HEK293 (cell line): ENCODE data around the gene ADSS1.
A peak's percentile ranks its signal among the peaks of the same experiment; 100 is the strongest.

Experiments
- GLI4 ChIP-seq: fragments of 450-650 bp; formaldehyde crosslinking; IDR thresholded peaks from 2 replicates; pipeline ENCODE4 v1.5.1; 2016; ENCODE audit warnings: missing biosample characterization, missing genetic modification characterization
- HOXC10 ChIP-seq: sonication (generic); formaldehyde crosslinking; IDR thresholded peaks from 2 replicates; pipeline ENCODE4 v1.8.1; 2023; ENCODE audit warnings: mild to moderate bottlenecking, missing genetic modification reagents
- KLF8 ChIP-seq: fragments of 450-650 bp; formaldehyde crosslinking; IDR thresholded peaks from 2 replicates; pipeline ENCODE4 v1.5.1; 2016; ENCODE audit warnings: missing biosample characterization, missing genetic modification characterization
- PRDM1 ChIP-seq: fragments of 450-650 bp; formaldehyde crosslinking; IDR thresholded peaks from 2 replicates; pipeline ENCODE4; 2016; ENCODE audit warnings: missing biosample characterization, missing genetic modification characterization
- RBAK ChIP-seq: fragments of 450-650 bp; formaldehyde crosslinking; IDR thresholded peaks from 2 replicates; pipeline ENCODE4 v1.5.1; 2016; ENCODE audit warnings: missing biosample characterization, missing genetic modification characterization
- TCF7L2 ChIP-seq: IDR thresholded peaks from 2 replicates; pipeline ENCODE4 v1.6.1; 2011; ENCODE audit warnings: low read depth, mild to moderate bottlenecking, inconsistent platforms, low read length, moderate library complexity, borderline replicate concordance
- ZBTB1 ChIP-seq: fragments of 450-650 bp; formaldehyde crosslinking; IDR thresholded peaks from 2 replicates; pipeline ENCODE4 v1.5.1; 2016; ENCODE audit warnings: missing biosample characterization, missing genetic modification characterization
- ZBTB17 ChIP-seq: fragments of 450-650 bp; formaldehyde crosslinking; IDR thresholded peaks from 2 replicates; pipeline ENCODE4 v1.5.1; 2016; ENCODE audit warnings: missing biosample characterization, missing genetic modification characterization
- ZBTB48 ChIP-seq: fragments of 450-650 bp; formaldehyde crosslinking; IDR thresholded peaks from 2 replicates; pipeline ENCODE4 v1.5.1; 2016; ENCODE audit warnings: missing biosample characterization, missing genetic modification characterization
- ZBTB7A ChIP-seq: fragments of 450-650 bp; formaldehyde crosslinking; IDR thresholded peaks from 2 replicates; pipeline ENCODE4 v1.5.1; 2016; ENCODE audit warnings: low read depth, missing biosample characterization, missing genetic modification characterization
- ZFHX2 ChIP-seq: fragments of 450-650 bp; formaldehyde crosslinking; conservative IDR thresholded peaks from 2 replicates; pipeline ENCODE4 v1.5.1; 2016; ENCODE audit warnings: missing biosample characterization, missing genetic modification characterization
- ZFP41 ChIP-seq: fragments of 450-650 bp; formaldehyde crosslinking; IDR thresholded peaks from 2 replicates; pipeline ENCODE4 v1.5.1; 2016; ENCODE audit warnings: missing biosample characterization, missing genetic modification characterization, borderline replicate concordance
- ZIC2 ChIP-seq: fragments of 450-650 bp; formaldehyde crosslinking; IDR thresholded peaks from 2 replicates; pipeline ENCODE4 v1.5.1; 2016; ENCODE audit warnings: missing biosample characterization, missing genetic modification characterization
- ZNF138 ChIP-seq: fragments of 450-650 bp; formaldehyde crosslinking; IDR thresholded peaks from 2 replicates; pipeline ENCODE4 v1.5.1; 2016; ENCODE audit warnings: missing biosample characterization, missing genetic modification characterization, borderline replicate concordance
- ZNF157 ChIP-seq: fragments of 450-650 bp; formaldehyde crosslinking; IDR thresholded peaks from 2 replicates; pipeline ENCODE4 v1.5.1; 2016; ENCODE audit warnings: missing biosample characterization, missing genetic modification characterization
- ZNF223 ChIP-seq: fragments of 450-650 bp; formaldehyde crosslinking; IDR thresholded peaks from 2 replicates; pipeline ENCODE4 v1.5.1; 2016; ENCODE audit warnings: missing biosample characterization, missing genetic modification characterization
- ZNF248 ChIP-seq: fragments of 450-650 bp; formaldehyde crosslinking; IDR thresholded peaks from 2 replicates; pipeline ENCODE4 v1.5.1; 2017; ENCODE audit warnings: missing biosample characterization, missing genetic modification characterization
- ZNF366 ChIP-seq: fragments of 450-650 bp; formaldehyde crosslinking; conservative IDR thresholded peaks from 2 replicates; pipeline ENCODE4 v1.5.1; 2016; ENCODE audit warnings: missing biosample characterization, missing genetic modification characterization
- ZNF394 ChIP-seq: fragments of 450-650 bp; formaldehyde crosslinking; IDR thresholded peaks from 2 replicates; pipeline ENCODE4 v1.5.1; 2016; ENCODE audit warnings: missing biosample characterization, missing genetic modification characterization, mild to moderate bottlenecking, moderate library complexity, borderline replicate concordance
- ZNF423 ChIP-seq: fragments of 450-650 bp; formaldehyde crosslinking; IDR thresholded peaks from 2 replicates; pipeline ENCODE4 v1.5.1; 2016; ENCODE audit warnings: missing biosample characterization, missing genetic modification characterization
- ZNF510 ChIP-seq: fragments of 450-650 bp; formaldehyde crosslinking; IDR thresholded peaks from 2 replicates; pipeline ENCODE4 v1.5.1; 2018; ENCODE audit warnings: mild to moderate bottlenecking, missing genetic modification characterization, missing biosample characterization; ENCODE audit not compliant: insufficient replicate concordance
- ZNF548 ChIP-seq: fragments of 450-650 bp; formaldehyde crosslinking; IDR thresholded peaks from 2 replicates; pipeline ENCODE4 v1.5.1; 2016; ENCODE audit warnings: missing biosample characterization, missing genetic modification characterization
- ZNF560 ChIP-seq: fragments of 450-650 bp; formaldehyde crosslinking; IDR thresholded peaks from 2 replicates; pipeline ENCODE4 v1.5.1; 2017; ENCODE audit warnings: missing biosample characterization, missing genetic modification characterization, borderline replicate concordance
- ZNF596 ChIP-seq: fragments of 450-650 bp; IDR thresholded peaks from 2 replicates; pipeline ENCODE4 v1.5.0; 2018; ENCODE audit warnings: missing biosample characterization, mild to moderate bottlenecking, missing genetic modification characterization, moderate library complexity
- ZNF830 ChIP-seq: fragments of 450-650 bp; IDR thresholded peaks from 2 replicates; pipeline ENCODE4 v1.5.0; 2018; ENCODE audit warnings: missing biosample characterization, missing genetic modification characterization, low read depth, mild to moderate bottlenecking, moderate library complexity
- TF ChIP-seq, protein P1 (sequence below): fragments of 450-650 bp; formaldehyde crosslinking; IDR thresholded peaks from 2 replicates; pipeline ENCODE4 v1.5.1; 2016; ENCODE audit warnings: missing biosample characterization, missing genetic modification characterization
- TF ChIP-seq, protein P2 (sequence below): fragments of 450-650 bp; formaldehyde crosslinking; IDR thresholded peaks from 2 replicates; pipeline ENCODE4 v1.5.1; 2016; ENCODE audit warnings: missing biosample characterization, missing genetic modification characterization
- TF ChIP-seq, protein P3 (sequence below): fragments of 450-650 bp; formaldehyde crosslinking; IDR thresholded peaks from 2 replicates; pipeline ENCODE4 v1.5.1; 2016; ENCODE audit warnings: missing biosample characterization, missing genetic modification characterization
- TF ChIP-seq, protein P4 (sequence below): fragments of 450-650 bp; formaldehyde crosslinking; IDR thresholded peaks from 2 replicates; pipeline ENCODE4 v1.5.1; 2016; ENCODE audit warnings: missing biosample characterization, missing genetic modification characterization

ADSS1 gene

DNA sequence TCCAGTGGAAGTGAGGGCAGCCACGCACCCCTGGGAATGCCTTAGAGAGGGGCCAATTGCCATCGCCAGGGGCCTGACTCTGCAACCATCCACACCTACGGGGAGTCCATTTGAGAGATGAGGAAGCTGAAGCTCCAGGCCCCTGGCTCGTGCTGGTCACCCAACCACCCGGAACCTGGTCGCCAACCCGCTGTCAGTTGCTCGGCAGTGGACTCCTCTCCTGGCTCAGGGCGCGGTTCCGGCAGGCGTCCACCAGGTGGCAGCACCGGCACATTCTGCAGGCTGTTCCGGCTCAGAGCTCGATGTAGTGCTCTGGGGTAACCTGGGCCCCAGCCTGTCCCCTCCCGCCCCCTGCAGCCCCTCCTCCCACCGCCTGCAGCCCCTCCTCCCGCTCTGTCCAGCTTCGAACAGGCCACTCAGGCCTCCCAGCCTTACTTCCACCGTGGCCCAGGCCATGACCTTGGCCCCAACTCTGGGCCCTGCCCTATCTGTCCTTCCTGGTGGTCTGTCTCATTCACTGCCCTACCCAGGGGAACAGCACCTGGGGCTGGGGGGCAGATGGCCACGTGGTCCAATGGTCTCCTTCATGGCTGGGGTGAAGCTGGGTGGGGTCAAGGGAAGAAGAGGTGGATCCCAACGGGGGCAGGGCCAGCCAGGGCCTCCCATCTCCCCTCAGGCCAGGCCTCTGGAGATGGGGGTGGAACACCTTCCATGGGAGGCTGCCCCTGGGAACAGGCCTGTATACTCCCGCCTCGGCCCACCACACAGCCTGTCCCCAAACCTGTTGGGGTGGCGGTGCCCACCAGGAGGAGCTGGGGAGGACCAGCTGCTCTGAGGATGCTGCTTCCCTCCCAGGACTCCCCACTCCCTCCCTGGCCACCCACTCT lies 44.7 kb downstream of the ADSS1 start (continued):
- TF ChIP-seq, protein P1, sequence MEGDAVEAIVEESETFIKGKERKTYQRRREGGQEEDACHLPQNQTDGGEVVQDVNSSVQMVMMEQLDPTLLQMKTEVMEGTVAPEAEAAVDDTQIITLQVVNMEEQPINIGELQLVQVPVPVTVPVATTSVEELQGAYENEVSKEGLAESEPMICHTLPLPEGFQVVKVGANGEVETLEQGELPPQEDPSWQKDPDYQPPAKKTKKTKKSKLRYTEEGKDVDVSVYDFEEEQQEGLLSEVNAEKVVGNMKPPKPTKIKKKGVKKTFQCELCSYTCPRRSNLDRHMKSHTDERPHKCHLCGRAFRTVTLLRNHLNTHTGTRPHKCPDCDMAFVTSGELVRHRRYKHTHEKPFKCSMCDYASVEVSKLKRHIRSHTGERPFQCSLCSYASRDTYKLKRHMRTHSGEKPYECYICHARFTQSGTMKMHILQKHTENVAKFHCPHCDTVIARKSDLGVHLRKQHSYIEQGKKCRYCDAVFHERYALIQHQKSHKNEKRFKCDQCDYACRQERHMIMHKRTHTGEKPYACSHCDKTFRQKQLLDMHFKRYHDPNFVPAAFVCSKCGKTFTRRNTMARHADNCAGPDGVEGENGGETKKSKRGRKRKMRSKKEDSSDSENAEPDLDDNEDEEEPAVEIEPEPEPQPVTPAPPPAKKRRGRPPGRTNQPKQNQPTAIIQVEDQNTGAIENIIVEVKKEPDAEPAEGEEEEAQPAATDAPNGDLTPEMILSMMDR (tag by site-specific recombination) = peak; percentile 83
- TF ChIP-seq, protein P2, sequence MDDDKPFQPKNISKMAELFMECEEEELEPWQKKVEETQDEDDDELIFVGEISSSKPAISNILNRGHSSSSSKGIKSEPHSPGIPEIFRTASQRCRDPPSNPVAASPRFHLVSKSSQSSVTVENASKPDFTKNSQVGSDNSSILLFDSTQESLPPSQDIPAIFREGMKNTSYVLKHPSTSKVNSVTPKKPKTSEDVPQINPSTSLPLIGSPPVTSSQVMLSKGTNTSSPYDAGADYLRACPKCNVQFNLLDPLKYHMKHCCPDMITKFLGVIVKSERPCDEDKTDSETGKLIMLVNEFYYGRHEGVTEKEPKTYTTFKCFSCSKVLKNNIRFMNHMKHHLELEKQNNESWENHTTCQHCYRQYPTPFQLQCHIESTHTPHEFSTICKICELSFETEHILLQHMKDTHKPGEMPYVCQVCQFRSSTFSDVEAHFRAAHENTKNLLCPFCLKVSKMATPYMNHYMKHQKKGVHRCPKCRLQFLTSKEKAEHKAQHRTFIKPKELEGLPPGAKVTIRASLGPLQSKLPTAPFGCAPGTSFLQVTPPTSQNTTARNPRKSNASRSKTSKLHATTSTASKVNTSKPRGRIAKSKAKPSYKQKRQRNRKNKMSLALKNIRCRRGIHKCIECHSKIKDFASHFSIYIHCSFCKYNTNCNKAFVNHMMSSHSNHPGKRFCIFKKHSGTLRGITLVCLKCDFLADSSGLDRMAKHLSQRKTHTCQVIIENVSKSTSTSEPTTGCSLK (tag by site-specific recombination) = no peak
- no peak for TF ChIP-seq ZNF223 (tag by site-specific recombination)
- no peak for TF ChIP-seq ZBTB48 (tag by site-specific recombination)
- TF ChIP-seq ZNF394 = no peak
- TF ChIP-seq, protein P3, sequence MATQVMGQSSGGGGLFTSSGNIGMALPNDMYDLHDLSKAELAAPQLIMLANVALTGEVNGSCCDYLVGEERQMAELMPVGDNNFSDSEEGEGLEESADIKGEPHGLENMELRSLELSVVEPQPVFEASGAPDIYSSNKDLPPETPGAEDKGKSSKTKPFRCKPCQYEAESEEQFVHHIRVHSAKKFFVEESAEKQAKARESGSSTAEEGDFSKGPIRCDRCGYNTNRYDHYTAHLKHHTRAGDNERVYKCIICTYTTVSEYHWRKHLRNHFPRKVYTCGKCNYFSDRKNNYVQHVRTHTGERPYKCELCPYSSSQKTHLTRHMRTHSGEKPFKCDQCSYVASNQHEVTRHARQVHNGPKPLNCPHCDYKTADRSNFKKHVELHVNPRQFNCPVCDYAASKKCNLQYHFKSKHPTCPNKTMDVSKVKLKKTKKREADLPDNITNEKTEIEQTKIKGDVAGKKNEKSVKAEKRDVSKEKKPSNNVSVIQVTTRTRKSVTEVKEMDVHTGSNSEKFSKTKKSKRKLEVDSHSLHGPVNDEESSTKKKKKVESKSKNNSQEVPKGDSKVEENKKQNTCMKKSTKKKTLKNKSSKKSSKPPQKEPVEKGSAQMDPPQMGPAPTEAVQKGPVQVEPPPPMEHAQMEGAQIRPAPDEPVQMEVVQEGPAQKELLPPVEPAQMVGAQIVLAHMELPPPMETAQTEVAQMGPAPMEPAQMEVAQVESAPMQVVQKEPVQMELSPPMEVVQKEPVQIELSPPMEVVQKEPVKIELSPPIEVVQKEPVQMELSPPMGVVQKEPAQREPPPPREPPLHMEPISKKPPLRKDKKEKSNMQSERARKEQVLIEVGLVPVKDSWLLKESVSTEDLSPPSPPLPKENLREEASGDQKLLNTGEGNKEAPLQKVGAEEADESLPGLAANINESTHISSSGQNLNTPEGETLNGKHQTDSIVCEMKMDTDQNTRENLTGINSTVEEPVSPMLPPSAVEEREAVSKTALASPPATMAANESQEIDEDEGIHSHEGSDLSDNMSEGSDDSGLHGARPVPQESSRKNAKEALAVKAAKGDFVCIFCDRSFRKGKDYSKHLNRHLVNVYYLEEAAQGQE (tag by site-specific recombination) = peak; percentile 43; the same call in 1 of the 2 replicates
- TF ChIP-seq GLI4 = no peak
- no peak for TF ChIP-seq ZNF560 (tag by site-specific recombination)
- no peak for TF ChIP-seq ZBTB1 (tag by site-specific recombination)
- TF ChIP-seq ZNF423 (tag by site-specific recombination) = no peak
- no peak for TF ChIP-seq ZNF157 (tag by site-specific recombination)
- no peak for TF ChIP-seq ZBTB7A (tag by site-specific recombination)
- TF ChIP-seq, protein P4, sequence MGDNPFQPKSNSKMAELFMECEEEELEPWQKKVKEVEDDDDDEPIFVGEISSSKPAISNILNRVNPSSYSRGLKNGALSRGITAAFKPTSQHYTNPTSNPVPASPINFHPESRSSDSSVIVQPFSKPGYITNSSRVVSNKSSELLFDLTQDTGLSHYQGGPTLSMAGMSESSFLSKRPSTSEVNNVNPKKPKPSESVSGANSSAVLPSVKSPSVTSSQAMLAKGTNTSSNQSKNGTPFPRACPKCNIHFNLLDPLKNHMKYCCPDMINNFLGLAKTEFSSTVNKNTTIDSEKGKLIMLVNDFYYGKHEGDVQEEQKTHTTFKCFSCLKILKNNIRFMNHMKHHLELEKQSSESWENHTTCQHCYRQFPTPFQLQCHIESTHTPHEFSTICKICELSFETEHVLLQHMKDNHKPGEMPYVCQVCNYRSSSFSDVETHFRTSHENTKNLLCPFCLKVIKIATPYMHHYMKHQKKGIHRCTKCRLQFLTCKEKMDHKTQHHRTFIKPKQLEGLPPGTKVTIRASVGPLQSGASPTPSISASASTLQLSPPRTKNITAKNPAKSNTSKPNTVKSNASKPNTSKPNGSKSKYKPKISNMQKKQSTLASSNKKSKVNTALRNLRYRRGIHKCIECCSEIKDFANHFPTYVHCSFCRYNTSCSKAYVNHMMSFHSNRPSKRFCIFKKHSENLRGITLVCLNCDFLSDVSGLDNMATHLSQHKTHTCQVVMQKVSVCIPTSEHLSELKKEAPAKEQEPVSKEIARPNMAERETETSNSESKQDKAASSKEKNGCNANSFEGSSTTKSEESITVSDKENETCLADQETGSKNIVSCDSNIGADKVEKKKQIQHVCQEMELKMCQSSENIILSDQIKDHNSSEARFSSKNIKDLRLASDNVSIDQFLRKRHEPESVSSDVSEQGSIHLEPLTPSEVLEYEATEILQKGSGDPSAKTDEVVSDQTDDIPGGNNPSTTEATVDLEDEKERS = no peak
- TF ChIP-seq ZNF596 = no peak
- no peak for TF ChIP-seq ZNF548 (tag by site-specific recombination)
- TF ChIP-seq ZNF366 (tag by site-specific recombination) = no peak
- TF ChIP-seq ZIC2 (tag by site-specific recombination) = peak; percentile 83
- no peak for TF ChIP-seq ZNF248 (tag by site-specific recombination)
- no peak for TF ChIP-seq PRDM1 (tag by site-specific recombination)
- no peak for TF ChIP-seq HOXC10 (CRISPR knock-in tag)
- TF ChIP-seq KLF8 (tag by site-specific recombination) = peak; percentile 16; the same call in 1 of the 2 replicates
- no peak for TF ChIP-seq TCF7L2
- TF ChIP-seq ZNF510 (tag by site-specific recombination) = no peak
- peak; percentile 84 for TF ChIP-seq ZBTB17 (tag by site-specific recombination)
- no peak for TF ChIP-seq ZNF138 (tag by site-specific recombination)
- no peak for TF ChIP-seq ZNF830 (tag by site-specific recombination)
- no peak for TF ChIP-seq ZFP41 (tag by site-specific recombination)
- no peak for TF ChIP-seq RBAK
- peak; percentile 69 for TF ChIP-seq ZFHX2 (tag by site-specific recombination)
